B cell (primary cell): ENCODE measurements around the gene ABCG5. TPM values are rescaled to one million over a fixed set of nuclear protein-coding genes. Genes with fewer than 3 reads are reported as not detected.
A peak's percentile ranks its signal among the peaks of the same experiment; 100 is the strongest.

Source experiments
- ATAC-seq: fragments of 200-7000 bp; cut with Tn5 transposase; one replicate; pipeline ENCODE4 v1.10.0; 2021; ENCODE audit warnings: low read depth, mild to moderate bottlenecking, moderate number of reproducible peaks, moderate library complexity
- CTCF ChIA-PET: fragments of 350-600 bp; sonication (Branson Sonifier 250); formaldehyde crosslinking; loops from one replicate; lab custom pipeline; 2021; ENCODE audit warnings: antibody characterized with exemption, inconsistent platforms; lab: Charles Lee
- POLR2A ChIA-PET: fragments of 350-600 bp; sonication (Branson Sonifier 250); formaldehyde crosslinking; loops from one replicate; lab custom pipeline; 2021; ENCODE audit warnings: antibody characterized with exemption; lab: Charles Lee
- DNase-seq: peaks from one replicate; pipeline ENCODE4 v3.0.0; 2013
- H2AFZ ChIP-seq: 2 replicates; pipeline ENCODE4 v1.6.1; 2012; ENCODE audit warnings: mild to moderate bottlenecking, low read depth, low read length; ENCODE audit not compliant: insufficient read depth, poor library complexity, severe bottlenecking
- H3K27ac ChIP-seq, 2 donors: 1 replicate in 1 of 2; 2 replicates in 1 of 2; pipeline ENCODE4 v1.5.1; 2012 to 2013; ENCODE audit warnings: low read length in 2 of 2, mild to moderate bottlenecking in 2 of 2, moderate library complexity in 1 of 2
- H3K27me3 ChIP-seq, 4 experiments: fragments of 200-600 bp in 1 of 4; sonication (generic) in 1 of 4; replicated peaks in 1 of 4; 1 replicate in 2 of 4; 2 replicates in 2 of 4; pipeline versions ENCODE4 v1.6.1 to v1.7.0; 2013 to 2016; ENCODE audit warnings: low read length in 3 of 4, mild to moderate bottlenecking in 2 of 4, mixed read lengths in 1 of 4, moderate library complexity in 1 of 4; ENCODE audit not compliant: insufficient read depth in 4 of 4, control insufficient read depth in 3 of 4; ENCODE audit errors: control extremely low read depth in 1 of 4
- H3K36me3 ChIP-seq, 2 experiments: replicated peaks in 1 of 2; 1 replicate in 1 of 2; 2 replicates in 1 of 2; pipeline versions ENCODE4 v1.6.1 to v1.7.1; 2013; ENCODE audit warnings: low read length in 1 of 2; ENCODE audit not compliant: insufficient read depth in 2 of 2, control insufficient read depth in 1 of 2; ENCODE audit errors: control extremely low read depth in 1 of 2, extremely low read depth in 1 of 2
- H3K4me1 ChIP-seq, 2 donors: fragments of 200-600 bp in 1 of 2; sonication (generic) in 1 of 2; 1 replicate in 1 of 2; 2 replicates in 1 of 2; pipeline versions ENCODE4 v1.5.1 to v1.6.1; 2013 to 2017; ENCODE audit warnings: low read length in 2 of 2; ENCODE audit not compliant: control insufficient read depth in 2 of 2, insufficient read depth in 2 of 2
- H3K4me2 ChIP-seq: replicated peaks from 2 replicates; pipeline ENCODE3; 2012; ENCODE audit warnings: mild to moderate bottlenecking, low read depth, low read length; ENCODE audit not compliant: poor library complexity, severe bottlenecking
- H3K4me3 ChIP-seq, 5 experiments: fragments of 200-600 bp in 1 of 5; sonication (generic) in 1 of 5; 1 replicate in 3 of 5; 2 replicates in 2 of 5; pipeline versions ENCODE4 v1.5.1 to v1.7.0; 2011 to 2016; ENCODE audit warnings: low read length in 4 of 5, mild to moderate bottlenecking in 4 of 5, low read depth in 2 of 5, control low read depth in 1 of 5, moderate library complexity in 1 of 5; ENCODE audit not compliant: insufficient read depth in 1 of 5; ENCODE audit errors: control extremely low read depth in 1 of 5, extremely low read depth in 1 of 5
- H3K79me2 ChIP-seq: fragments of 200-600 bp; sonication (generic); one replicate; pipeline ENCODE4 v1.6.0; 2016; ENCODE audit warnings: low read length; ENCODE audit not compliant: control insufficient read depth, insufficient read depth
- H3K9ac ChIP-seq: fragments of 200-600 bp; sonication (generic); 2 replicates; pipeline ENCODE4 v1.6.1; 2017; ENCODE audit warnings: mild to moderate bottlenecking, low read length, moderate library complexity
- H3K9me3 ChIP-seq, 3 donors: one replicate each; pipeline versions ENCODE4 v1.6.1 to v1.7.1; 2013; ENCODE audit warnings: low read length in 2 of 3; ENCODE audit not compliant: control insufficient read depth in 2 of 3, insufficient read depth in 1 of 3; ENCODE audit errors: control extremely low read depth in 1 of 3
- H4K20me1 ChIP-seq: 2 replicates; pipeline ENCODE4 v1.6.0; 2012; ENCODE audit warnings: mild to moderate bottlenecking, low read length; ENCODE audit not compliant: insufficient read depth, control insufficient read depth, poor library complexity, severe bottlenecking
- H3K27ac Mint-ChIP-seq: one replicate; pipeline ENCODE4 v1.8.0; 2021; ENCODE audit warnings: mixed read lengths
- H3K27me3 Mint-ChIP-seq: one replicate; pipeline ENCODE4 v1.8.0; 2021; ENCODE audit warnings: mixed read lengths
- H3K4me1 Mint-ChIP-seq: one replicate; pipeline ENCODE4 v1.8.0; 2021; ENCODE audit warnings: mixed read lengths
- H3K4me3 Mint-ChIP-seq: one replicate; pipeline ENCODE4 v1.8.0; 2021; ENCODE audit warnings: mixed read lengths
- H3K9me3 Mint-ChIP-seq: one replicate; pipeline ENCODE4 v1.8.0; 2022; ENCODE audit warnings: mixed read lengths; ENCODE audit not compliant: insufficient read depth
- EZH2 ChIP-seq: IDR thresholded peaks from 2 replicates; pipeline ENCODE4 v1.6.1; 2012; ENCODE audit warnings: borderline replicate concordance, low read depth, mild to moderate bottlenecking, moderate library complexity, low read length; ENCODE audit not compliant: insufficient read depth, poor library complexity, severe bottlenecking
- WGBS: methylation state at CpG from one replicate; pipeline ENCODE4 v1.1.5; 2013; ENCODE audit warnings: missing lambda C conversion rate; ENCODE audit not compliant: insufficient coverage; 5-methylcytosine and 5-hydroxymethylcytosine counted together
- intact Hi-C: fragments of 100-400 bp; cut with micrococcal nuclease; formaldehyde crosslinking; loops from one replicate; pipeline ENCODE4 v1.10.0; 2022
- polyA plus RNA-seq: library from polyadenylated mRNA; depleted of rRNA; stranded (reverse); fragments of >200 nt; gene quantifications from 2 replicates; pipeline ENCODE4 v1.2.3, GENCODE V29; 2012
- total RNA-seq, 2 donors: library from RNA; stranded (reverse); fragments of 120-200 nt in 1 of 2; gene quantifications; 1 replicate in 1 of 2; 2 replicates in 1 of 2; pipeline versions ENCODE4 v1.2.3 to v1.2.4, GENCODE V29; 2013 to 2022
- TF ChIP-seq, protein P1 (sequence below): fragments of 200-600 bp; IDR thresholded peaks from one replicate; pipeline ENCODE4 v1.8.0; 2022; ENCODE audit warnings: antibody characterized with exemption, mild to moderate bottlenecking

ABCG5 gene
- total and polyA plus RNA-seq, 2 donors (not counting 1 experiment from before 2014, with no cell fraction given), result not detected

DNA sequence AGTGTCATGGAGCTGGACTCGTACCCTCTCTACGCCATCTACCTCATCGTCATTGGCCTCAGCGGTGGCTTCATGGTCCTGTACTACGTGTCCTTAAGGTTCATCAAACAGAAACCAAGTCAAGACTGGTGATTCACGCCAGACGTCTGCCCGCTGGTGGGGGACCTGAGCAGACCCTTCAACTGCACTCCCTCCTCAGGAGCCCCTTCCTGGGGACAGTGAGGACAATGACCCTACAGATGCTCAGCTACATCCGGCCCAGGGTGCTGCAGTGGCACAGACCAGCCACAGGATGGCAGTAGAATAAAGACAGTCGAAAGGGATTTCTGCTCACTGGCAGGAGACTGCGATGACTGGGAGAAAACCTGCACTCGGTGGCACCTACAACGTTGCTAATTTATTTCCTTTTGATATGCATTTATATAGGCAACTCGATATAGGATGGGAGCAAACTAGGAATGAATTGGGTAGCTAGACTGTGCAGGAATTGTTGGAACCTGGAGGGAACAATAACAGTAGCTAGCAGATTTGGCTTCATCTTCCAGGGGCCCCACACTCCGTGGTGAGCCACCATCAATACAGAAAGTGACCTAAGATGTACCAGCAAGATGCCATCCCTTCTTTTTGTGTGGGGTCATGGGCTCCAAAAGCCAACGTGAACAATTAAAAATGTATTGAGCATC, 39.3 kb upstream of the ABCG5 start:
- CTCF ChIA-PET, result interaction anchor here (0.6 to 1.0 kb wide), 4 partner anchors 26 to 159 kb away, joined by 3 to 5 read pairs (median 4); no protein-coding TSS in a partner anchor
- Histone ChIP-seq H3K9ac (no peak overlapping the region), H3K4me1 (peaks cover 4 to 5% of the 10 kb centered on the region in 2 donors), H3K4me3 (no peak overlapping the region), H3K4me2 (no peak overlapping the region), H3K79me2 (no peaks in the 10 kb centered on the region), H4K20me1 (no peaks in the 10 kb centered on the region), H3K36me3 (no peaks in the 10 kb centered on the region), H3K9me3 (no peaks in the 10 kb centered on the region), H3K27me3 (peaks cover 0 to 11% (median 2%) of the 10 kb centered on the region in 4 experiments), H3K27ac (no peak overlapping the region), H2AFZ (no peak overlapping the region)
- no peak overlapping the region for H3K27ac Mint-ChIP-seq
- no peaks in the 10 kb centered on the region for H3K9me3 Mint-ChIP-seq
- TF ChIP-seq, protein P1, sequence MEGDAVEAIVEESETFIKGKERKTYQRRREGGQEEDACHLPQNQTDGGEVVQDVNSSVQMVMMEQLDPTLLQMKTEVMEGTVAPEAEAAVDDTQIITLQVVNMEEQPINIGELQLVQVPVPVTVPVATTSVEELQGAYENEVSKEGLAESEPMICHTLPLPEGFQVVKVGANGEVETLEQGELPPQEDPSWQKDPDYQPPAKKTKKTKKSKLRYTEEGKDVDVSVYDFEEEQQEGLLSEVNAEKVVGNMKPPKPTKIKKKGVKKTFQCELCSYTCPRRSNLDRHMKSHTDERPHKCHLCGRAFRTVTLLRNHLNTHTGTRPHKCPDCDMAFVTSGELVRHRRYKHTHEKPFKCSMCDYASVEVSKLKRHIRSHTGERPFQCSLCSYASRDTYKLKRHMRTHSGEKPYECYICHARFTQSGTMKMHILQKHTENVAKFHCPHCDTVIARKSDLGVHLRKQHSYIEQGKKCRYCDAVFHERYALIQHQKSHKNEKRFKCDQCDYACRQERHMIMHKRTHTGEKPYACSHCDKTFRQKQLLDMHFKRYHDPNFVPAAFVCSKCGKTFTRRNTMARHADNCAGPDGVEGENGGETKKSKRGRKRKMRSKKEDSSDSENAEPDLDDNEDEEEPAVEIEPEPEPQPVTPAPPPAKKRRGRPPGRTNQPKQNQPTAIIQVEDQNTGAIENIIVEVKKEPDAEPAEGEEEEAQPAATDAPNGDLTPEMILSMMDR, result peak; percentile 83
- no peak for TF ChIP-seq EZH2
- H3K4me3 Mint-ChIP-seq, result no peak overlapping the region
- POLR2A ChIA-PET, result no interaction called here
- H3K4me1 Mint-ChIP-seq, result no peaks in the 10 kb centered on the region
- H3K27me3 Mint-ChIP-seq, result peaks cover 21% of the 10 kb centered on the region
- DNase-seq, result peak; percentile 53
- intact Hi-C loops, result no loop called here
- 42% methylated on average over 13 of the region's 16 CpGs for WGBS
- ATAC-seq, result peak; percentile 71

DNA sequence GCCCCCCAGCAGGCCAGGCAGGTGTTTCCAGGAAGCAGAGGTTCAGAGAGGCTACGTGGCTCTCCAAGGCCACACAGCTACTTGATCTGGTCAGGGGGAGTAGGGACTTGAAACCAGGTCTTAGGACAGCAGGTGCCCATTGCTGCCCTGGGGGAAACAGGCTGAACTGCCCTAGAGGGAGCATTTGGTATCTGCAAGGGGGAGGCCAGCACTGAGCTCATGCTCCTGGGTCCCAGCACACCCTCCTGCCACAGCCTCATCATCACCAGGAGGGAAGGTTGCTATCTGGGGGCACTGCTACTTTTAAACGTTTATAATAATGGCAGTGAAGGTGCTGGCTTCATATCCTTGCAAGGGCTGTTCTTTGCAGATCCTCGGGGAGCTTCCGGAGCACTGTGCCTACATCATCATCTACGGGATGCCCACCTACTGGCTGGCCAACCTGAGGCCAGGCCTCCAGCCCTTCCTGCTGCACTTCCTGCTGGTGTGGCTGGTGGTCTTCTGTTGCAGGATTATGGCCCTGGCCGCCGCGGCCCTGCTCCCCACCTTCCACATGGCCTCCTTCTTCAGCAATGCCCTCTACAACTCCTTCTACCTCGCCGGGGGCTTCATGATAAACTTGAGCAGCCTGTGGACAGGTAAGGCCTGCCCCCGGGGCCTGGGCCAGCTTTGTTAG, 36.3 kb upstream of the ABCG5 start:
- WGBS, result 89% methylated on average over 9 of the region's 11 CpGs
- CTCF ChIA-PET, result no interaction called here
- Mint-ChIP-seq H3K27me3 (peaks cover 26% of the 10 kb centered on the region), H3K4me1 (no peaks in the 10 kb centered on the region), H3K9me3 (no peaks in the 10 kb centered on the region), H3K27ac (no peak overlapping the region), H3K4me3 (no peak overlapping the region)
- Histone ChIP-seq H3K9ac (no peak overlapping the region), H3K9me3 (no peaks in the 10 kb centered on the region), H4K20me1 (no peaks in the 10 kb centered on the region), H3K4me1 (peaks cover 4 to 5% of the 10 kb centered on the region in 2 donors), H3K79me2 (no peaks in the 10 kb centered on the region), H3K36me3 (no peaks in the 10 kb centered on the region), H3K4me2 (no peak overlapping the region), H3K27ac (no peak overlapping the region), H3K4me3 (no peak overlapping the region), H2AFZ (no peak overlapping the region), H3K27me3 (peaks cover 0 to 11% (median 2%) of the 10 kb centered on the region in 4 experiments)
- POLR2A ChIA-PET, result no interaction called here
- intact Hi-C loops, result no loop called here
- DNase-seq (no peak), ATAC-seq (no peak)
- TF ChIP-seq EZH2, result no peak
- TF ChIP-seq, protein P1, result no peak
